Keratinocyte (primary cell): Measurements from ENCODE around the gene EMILIN3. TPM values are rescaled to one million over a fixed set of nuclear protein-coding genes. Genes with fewer than 3 reads are reported as not detected.

ENCODE experiments used
- DNase-seq: peaks from one replicate; pipeline ENCODE4 v3.0.0-alpha.2; 2011; ENCODE audit warnings: low read depth, missing footprints, low spot score
- FAIRE-seq: peaks from 2 replicates; lab custom pipeline; 2011; peaks lifted over from hg19 to GRCh38; lab: Jason Lieb, UNC
- H2AFZ ChIP-seq: 2 replicates; pipeline ENCODE4 v1.6.0; 2012; ENCODE audit warnings: low read length, control low read depth, inconsistent platforms; ENCODE audit not compliant: control insufficient read depth
- H3K27ac ChIP-seq: 2 replicates; pipeline ENCODE4 v1.5.1; 2011; ENCODE audit warnings: low read length; ENCODE audit not compliant: control insufficient read depth, insufficient read depth
- H3K27me3 ChIP-seq: 3 replicates; pipeline ENCODE4 v1.6.0; 2011; ENCODE audit warnings: low read length; ENCODE audit not compliant: control insufficient read depth, insufficient read depth; ENCODE audit errors: extremely low read depth
- H3K36me3 ChIP-seq, 2 experiments: 2 replicates in 1 of 2; 3 replicates in 1 of 2; pipeline ENCODE4 v1.5.1; 2011; ENCODE audit warnings: low read length in 2 of 2, mild to moderate bottlenecking in 1 of 2; ENCODE audit not compliant: control insufficient read depth in 2 of 2, insufficient read depth in 2 of 2; ENCODE audit errors: extremely low read depth in 1 of 2
- H3K4me1 ChIP-seq: 3 replicates; pipeline ENCODE4 v1.5.1; 2011; ENCODE audit warnings: low read length; ENCODE audit not compliant: control insufficient read depth, insufficient read depth; ENCODE audit errors: extremely low read depth
- H3K4me2 ChIP-seq: 3 replicates; pipeline ENCODE4 v1.6.0; 2011; ENCODE audit warnings: low read depth, low read length; ENCODE audit not compliant: control insufficient read depth, insufficient read depth; ENCODE audit errors: extremely low read depth
- H3K4me3 ChIP-seq, 3 experiments: fragments of 200-600 bp in 1 of 3; sonication (generic) in 1 of 3; 2 replicates in 2 of 3; 3 replicates in 1 of 3; pipeline ENCODE4 v1.5.1; 2011 to 2016; ENCODE audit warnings: low read length in 3 of 3, mild to moderate bottlenecking in 3 of 3, control low read depth in 2 of 3, inconsistent platforms in 1 of 3, low read depth in 1 of 3, mixed read lengths in 1 of 3, mixed run types in 1 of 3, moderate library complexity in 1 of 3; ENCODE audit not compliant: control insufficient read depth in 2 of 3, insufficient read depth in 2 of 3; ENCODE audit errors: extremely low read depth in 1 of 3
- H3K79me2 ChIP-seq: 2 replicates; pipeline ENCODE4 v1.6.0; 2012; ENCODE audit warnings: low read length; ENCODE audit not compliant: control insufficient read depth, insufficient read depth
- H3K9ac ChIP-seq: 3 replicates; pipeline ENCODE4 v1.6.0; 2011; ENCODE audit warnings: low read length; ENCODE audit not compliant: control insufficient read depth, insufficient read depth; ENCODE audit errors: extremely low read depth
- H3K9me1 ChIP-seq: 3 replicates; pipeline ENCODE4 v1.6.0; 2011; ENCODE audit warnings: low read length; ENCODE audit not compliant: control insufficient read depth, insufficient read depth; ENCODE audit errors: extremely low read depth
- H3K9me3 ChIP-seq: 2 replicates; pipeline ENCODE4 v1.5.1; 2012; ENCODE audit warnings: low read depth, low read length; ENCODE audit not compliant: control insufficient read depth
- H4K20me1 ChIP-seq: 3 replicates; pipeline ENCODE4 v1.6.0; 2011; ENCODE audit warnings: low read length; ENCODE audit not compliant: control insufficient read depth, insufficient read depth; ENCODE audit errors: extremely low read depth
- EZH2 ChIP-seq: IDR thresholded peaks from one replicate; pipeline ENCODE4 v1.6.1; 2012; ENCODE audit warnings: inconsistent platforms, mild to moderate bottlenecking, low read length, moderate library complexity
- dilution Hi-C: fragments of 300-500 bp; cut with MboI; formaldehyde crosslinking; loops from one replicate; pipeline ENCODE4 v1.7.0; 2020; ENCODE audit warnings: low sequenced_read_pairs; ENCODE audit not compliant: extremely low pct_ligation_motif_present
- polyA plus RNA-seq, 5 experiments: library from polyadenylated mRNA; depleted of rRNA in 3 of 5; stranded (reverse) in 3 of 5; stranded (forward) in 1 of 5; unstranded in 1 of 5; fragments of >200 nt; gene quantifications; 1 replicate in 1 of 5; 2 replicates in 3 of 5; 3 replicates in 1 of 5; pipeline versions ENCODE4 v1.2.1 to v1.2.3, GENCODE V29; 2011 to 2012; ENCODE audit warnings: missing spikeins in 2 of 5, low read depth in 1 of 5, low replicate concordance in 1 of 5
- TF ChIP-seq, protein P1 (sequence below), 3 experiments: IDR thresholded peaks in 1 of 3; conservative IDR thresholded peaks in 1 of 3; optimal IDR thresholded peaks in 1 of 3; 2 replicates in 2 of 3; 3 replicates in 1 of 3; pipeline versions ENCODE3 to v1.5.1; 2011; ENCODE audit warnings: low read length in 3 of 3, mild to moderate bottlenecking in 3 of 3, moderate library complexity in 2 of 3, control low read depth in 1 of 3, inconsistent platforms in 1 of 3; ENCODE audit not compliant: insufficient read depth in 2 of 3; ENCODE audit errors: extremely low read depth in 1 of 3

Gene EMILIN3
- polyA plus RNA-seq, 1 donor (not counting 4 experiments of a cell fraction or from before 2014, with no cell fraction given), result not detected

DNA sequence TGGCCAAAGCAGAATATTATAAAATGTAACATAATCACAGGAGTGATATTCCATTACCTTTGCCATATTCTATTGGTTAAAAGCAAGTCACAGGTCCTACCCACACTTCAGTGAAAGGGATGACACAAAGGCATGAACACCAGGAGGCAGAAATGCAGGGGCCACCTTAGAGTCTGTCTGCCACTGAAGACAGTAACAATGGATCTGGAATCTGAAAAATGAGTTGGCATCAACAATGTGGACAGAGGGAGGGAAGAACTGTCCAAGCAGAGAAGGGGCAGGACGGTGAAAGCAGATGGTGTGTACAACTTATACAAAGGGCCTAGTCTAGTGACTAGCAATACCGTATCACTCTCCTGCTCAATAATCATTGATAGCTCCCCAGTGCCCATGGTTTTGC, 32.6 kb downstream of the EMILIN3 start:
- no peaks in the 10 kb centered on the region for H3K9me1 ChIP-seq
- H3K4me3 ChIP-seq, result no peak overlapping the region
- no peaks in the 10 kb centered on the region for H3K79me2 ChIP-seq
- H4K20me1 ChIP-seq, result no peaks in the 10 kb centered on the region
- H3K4me1 ChIP-seq, result peaks cover 15% of the 10 kb centered on the region
- DNase-seq (no peak), FAIRE-seq (no peak)
- TF ChIP-seq, protein P1, sequence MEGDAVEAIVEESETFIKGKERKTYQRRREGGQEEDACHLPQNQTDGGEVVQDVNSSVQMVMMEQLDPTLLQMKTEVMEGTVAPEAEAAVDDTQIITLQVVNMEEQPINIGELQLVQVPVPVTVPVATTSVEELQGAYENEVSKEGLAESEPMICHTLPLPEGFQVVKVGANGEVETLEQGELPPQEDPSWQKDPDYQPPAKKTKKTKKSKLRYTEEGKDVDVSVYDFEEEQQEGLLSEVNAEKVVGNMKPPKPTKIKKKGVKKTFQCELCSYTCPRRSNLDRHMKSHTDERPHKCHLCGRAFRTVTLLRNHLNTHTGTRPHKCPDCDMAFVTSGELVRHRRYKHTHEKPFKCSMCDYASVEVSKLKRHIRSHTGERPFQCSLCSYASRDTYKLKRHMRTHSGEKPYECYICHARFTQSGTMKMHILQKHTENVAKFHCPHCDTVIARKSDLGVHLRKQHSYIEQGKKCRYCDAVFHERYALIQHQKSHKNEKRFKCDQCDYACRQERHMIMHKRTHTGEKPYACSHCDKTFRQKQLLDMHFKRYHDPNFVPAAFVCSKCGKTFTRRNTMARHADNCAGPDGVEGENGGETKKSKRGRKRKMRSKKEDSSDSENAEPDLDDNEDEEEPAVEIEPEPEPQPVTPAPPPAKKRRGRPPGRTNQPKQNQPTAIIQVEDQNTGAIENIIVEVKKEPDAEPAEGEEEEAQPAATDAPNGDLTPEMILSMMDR (optimal IDR thresholded peaks at IDR 0.05 in 1 of 3, IDR thresholded peaks at IDR 0.05 in 1 of 3, conservative IDR thresholded peaks at IDR 0.05 in 1 of 3; ENCODE audit: extremely low read depth in 1 of 3, insufficient read depth in 2 of 3, low read length in 3 of 3), result no peak
- TF ChIP-seq EZH2, result no peak
- H3K27me3 ChIP-seq, result no peaks in the 10 kb centered on the region
- H3K9me3 ChIP-seq, result no peaks in the 10 kb centered on the region
- no peaks in the 10 kb centered on the region for H3K36me3 ChIP-seq
- H3K27ac ChIP-seq, result no peak overlapping the region
- no peak overlapping the region for H2AFZ ChIP-seq
- H3K9ac ChIP-seq, result no peak overlapping the region
- dilution Hi-C loops, result no loop called here
- H3K4me2 ChIP-seq, result no peak overlapping the region

DNA sequence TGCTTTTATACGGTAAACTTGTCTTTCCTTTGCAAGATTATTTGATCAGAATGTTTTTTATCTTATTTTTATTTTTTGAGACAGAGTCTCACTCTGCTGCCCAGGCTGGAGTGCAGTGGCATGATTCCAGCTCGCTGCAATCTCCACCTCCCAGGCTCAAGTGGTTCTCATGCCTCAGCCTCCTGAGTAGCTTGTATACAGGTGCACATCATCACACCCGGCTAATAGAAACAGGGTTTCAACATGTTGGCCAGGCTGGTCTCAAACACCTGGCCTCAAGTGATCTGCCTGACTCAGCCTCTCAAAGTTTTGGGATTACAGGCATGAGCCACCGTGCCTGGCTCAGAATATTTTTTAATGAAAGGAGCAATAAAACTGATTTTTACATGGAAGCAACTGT, 34.9 kb downstream of the EMILIN3 start:
- H4K20me1 ChIP-seq, result no peaks in the 10 kb centered on the region
- H3K36me3 ChIP-seq, result no peaks in the 10 kb centered on the region
- no peak for DNase-seq
- H2AFZ ChIP-seq, result no peak overlapping the region
- H3K9ac ChIP-seq, result no peak overlapping the region
- dilution Hi-C loops, result no loop called here
- no peak for FAIRE-seq
- H3K9me1 ChIP-seq, result no peaks in the 10 kb centered on the region
- no peak overlapping the region for H3K4me3 ChIP-seq
- H3K27me3 ChIP-seq, result no peaks in the 10 kb centered on the region
- no peaks in the 10 kb centered on the region for H3K9me3 ChIP-seq
- H3K4me2 ChIP-seq, result no peak overlapping the region
- H3K27ac ChIP-seq, result no peak overlapping the region
- no peaks in the 10 kb centered on the region for H3K79me2 ChIP-seq
- H3K4me1 ChIP-seq, result peaks cover 18% of the 10 kb centered on the region
- no peak for TF ChIP-seq EZH2
- TF ChIP-seq, protein P1 (optimal IDR thresholded peaks at IDR 0.05 in 1 of 3, IDR thresholded peaks at IDR 0.05 in 1 of 3, conservative IDR thresholded peaks at IDR 0.05 in 1 of 3; ENCODE audit: extremely low read depth in 1 of 3, insufficient read depth in 2 of 3, low read length in 3 of 3), result no peak
